Daoy (cell line): ENCODE data around the gene PUSL1. TPM values are rescaled to one million over a fixed set of nuclear protein-coding genes. Genes with fewer than 3 reads are reported as not detected.

ENCODE experiments used
- DNase-seq: peaks from one replicate; pipeline ENCODE4 v3.0.0-alpha.2; 2015; ENCODE audit warnings: low read depth
- total RNA-seq: library from RNA; depleted of rRNA; stranded (reverse); fragments of >200 nt; shearing (Covaris generic); gene quantifications from 2 replicates; pipeline ENCODE4 v1.2.3, GENCODE V29; 2014

Gene PUSL1
- total RNA-seq, 1 experiment from 2014 or later, result 39.8 TPM

DNA sequence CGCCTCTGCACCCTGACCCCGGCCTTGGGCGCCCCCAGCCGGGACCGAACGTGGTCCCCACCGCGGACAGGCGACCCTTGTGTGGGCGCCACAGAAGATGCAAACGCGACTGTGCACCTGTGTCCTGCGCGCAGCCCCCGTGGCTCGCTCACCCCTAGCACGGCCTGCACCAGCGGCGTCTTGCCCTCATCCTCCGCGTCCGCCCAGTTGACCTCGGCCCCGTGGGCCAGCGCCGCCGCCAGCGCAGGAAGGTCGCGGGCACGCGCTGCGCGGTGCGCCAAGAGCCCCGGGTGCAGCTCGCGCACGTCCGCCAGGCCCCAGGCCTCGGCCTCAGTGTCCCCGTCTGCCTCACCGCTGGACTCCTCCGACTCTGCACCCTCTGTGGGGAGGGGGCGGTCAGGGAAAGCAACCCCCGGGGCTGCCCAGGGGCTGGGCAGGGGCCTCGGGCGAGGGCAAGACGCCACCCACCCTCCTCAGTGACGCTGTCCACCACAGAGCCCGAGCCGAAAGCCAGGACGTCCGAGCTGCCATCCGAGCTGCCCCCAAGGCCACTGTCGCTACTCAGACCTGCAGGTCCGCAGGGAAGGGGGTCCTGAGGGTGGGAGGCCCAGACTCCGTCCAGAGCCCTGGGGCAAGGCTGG is 14.0 kb upstream of the PUSL1 start:
- no peak for DNase-seq

GRCh38 chr1:1295154-1295923 is 13.1 kb upstream of the PUSL1 start:
- no peak for DNase-seq

DNA sequence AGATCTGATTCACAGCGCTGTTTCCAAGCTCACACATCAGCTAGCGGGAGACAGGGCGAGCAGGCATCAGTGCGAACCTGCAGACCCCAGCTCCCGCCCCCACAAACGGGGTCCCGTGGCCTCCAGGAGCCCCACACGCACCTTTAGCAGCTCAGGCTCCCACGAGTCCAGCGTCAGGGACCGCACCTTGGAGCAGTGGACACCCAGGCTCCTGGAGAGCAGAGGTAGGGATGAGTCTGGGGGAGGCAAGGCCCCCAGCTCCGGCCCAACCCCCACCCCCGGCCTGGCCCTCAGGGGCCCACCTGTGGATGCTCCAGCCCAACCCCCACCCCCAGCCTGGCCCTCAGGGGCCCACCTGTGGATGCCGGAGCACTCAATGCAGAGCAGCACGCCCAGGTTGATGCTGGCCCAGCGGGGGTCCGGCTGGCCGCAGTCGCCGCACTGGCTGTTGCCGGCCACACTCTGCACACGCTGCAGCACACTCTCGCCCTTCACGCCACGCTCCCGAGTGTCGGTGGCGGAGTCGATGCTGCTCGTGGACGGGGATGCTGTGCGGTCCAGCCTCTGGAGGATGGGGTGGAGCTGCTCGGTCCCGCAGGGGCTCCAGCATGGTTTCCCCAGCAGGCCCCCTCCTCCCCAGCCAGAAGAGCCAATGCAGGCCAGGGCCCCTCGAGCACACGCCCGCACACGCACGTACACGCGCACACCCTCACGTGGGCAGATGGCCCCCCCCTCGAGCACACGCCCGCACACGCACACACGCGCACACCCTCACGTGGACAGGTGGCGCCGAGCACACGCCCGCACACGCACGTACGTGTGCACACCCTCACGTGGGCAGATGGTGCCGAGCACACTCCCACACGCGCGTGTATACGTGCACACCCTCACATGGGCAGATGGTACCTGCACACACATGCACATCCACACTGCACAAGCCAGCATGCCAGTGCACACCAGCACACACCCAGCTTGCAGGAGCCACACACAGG is 12.0 kb upstream of the PUSL1 start:
- DNase-seq, result no peak

- no peak for DNase-seq
Measured at GRCh38 chr1:1297802-1298424, 10.5 kb upstream of the PUSL1 start.

DNA sequence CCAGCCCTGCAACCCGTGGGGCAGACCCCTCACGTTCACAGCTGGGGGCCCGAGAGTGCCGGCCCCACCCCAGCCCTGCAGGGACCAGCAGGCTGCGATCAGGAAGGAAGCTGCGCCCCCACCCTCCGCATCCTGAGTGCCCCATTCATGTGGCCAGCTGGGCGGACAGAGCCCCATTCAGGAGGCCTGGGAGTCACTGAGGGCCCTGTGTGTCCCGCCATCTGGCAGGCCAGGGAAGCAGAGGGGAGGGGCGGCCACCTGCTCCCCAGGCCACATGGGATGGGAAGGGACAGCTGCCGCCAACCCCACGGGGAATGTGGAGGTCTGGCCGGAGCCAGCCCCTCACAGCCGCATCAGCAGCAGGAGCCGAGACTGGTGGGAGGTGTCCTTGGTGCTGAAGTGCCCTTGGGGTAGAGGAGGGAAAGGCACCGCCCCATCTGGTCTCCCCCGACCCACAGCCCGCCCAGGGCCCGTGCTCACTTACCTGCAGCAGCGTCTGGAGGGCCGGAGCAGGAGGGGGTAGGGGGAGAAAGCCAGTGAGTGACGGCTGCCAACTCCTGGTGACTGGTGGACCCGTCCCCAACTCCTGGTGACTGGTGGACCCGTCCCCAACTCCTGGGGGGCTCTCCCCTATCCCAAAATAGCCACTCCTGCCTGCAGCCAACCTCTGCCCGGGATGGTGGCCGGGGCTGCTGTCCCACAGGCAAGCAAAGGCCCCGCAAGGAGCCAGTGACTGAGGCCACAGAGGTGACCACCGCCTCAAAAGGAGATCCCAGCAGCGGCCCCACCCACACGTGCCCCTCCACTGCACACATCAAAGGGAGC is 9.3 kb upstream of the PUSL1 start:
- DNase-seq, result no peak

GRCh38 chr1:1299686-1300351 is 8.6 kb upstream of the PUSL1 start:
- no peak for DNase-seq

- DNase-seq, result no peak
Measured at GRCh38 chr1:1300352-1300739, 8.1 kb upstream of the PUSL1 start.

GRCh38 chr1:1302006-1302430 is 6.4 kb upstream of the PUSL1 start:
- no peak for DNase-seq

DNA sequence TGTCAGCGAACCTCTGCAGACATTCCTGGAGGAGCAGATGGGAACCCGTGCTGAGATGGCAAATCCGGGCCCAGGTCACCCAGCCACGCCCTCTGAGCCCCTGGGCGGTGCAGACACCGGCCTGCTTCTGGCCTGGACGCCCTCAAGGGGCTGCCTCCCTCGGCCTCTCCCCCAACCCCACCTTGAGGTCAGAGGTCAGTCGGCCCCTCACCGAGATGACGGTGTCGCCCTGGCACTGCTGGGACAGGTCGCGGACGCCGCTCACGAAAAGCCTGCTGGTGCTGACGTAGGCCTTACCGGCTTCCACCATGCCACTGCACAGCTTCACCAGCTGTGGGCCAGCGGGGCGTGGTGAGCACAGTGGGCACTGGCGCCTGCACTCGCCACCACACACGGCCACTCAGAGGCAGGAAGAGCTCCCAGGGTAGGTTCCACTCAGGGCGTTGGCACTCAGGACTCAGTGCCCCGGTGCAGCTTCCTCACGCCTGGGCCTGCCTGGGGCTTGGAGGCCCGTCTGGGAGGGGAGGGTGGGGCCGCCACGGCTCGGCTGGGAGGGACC is 5.4 kb upstream of the PUSL1 start:
- no peak for DNase-seq

DNA sequence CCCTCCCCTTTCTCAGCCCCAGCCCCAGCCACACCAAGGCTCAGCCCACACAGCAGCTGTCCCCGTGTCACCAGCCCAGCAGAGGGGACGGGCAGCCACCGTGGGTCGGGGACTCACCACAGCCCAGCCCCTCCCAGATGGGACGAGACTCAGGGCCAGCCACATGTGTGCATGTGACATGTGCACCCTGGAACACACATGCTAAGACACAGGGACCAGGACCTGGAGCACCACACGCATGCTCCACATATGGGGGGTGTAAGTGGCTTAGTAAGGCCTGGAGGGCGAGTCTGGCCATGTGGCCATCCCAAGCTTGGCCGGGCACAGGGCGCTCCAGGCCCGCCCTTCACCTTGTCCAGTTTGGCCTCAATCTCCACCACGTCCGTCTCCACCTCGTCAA is 4.7 kb upstream of the PUSL1 start:
- DNase-seq, result no peak

- DNase-seq, result peak; percentile 82
Measured at GRCh38 chr1:1304331-1305299, 3.8 kb upstream of the PUSL1 start.

DNA sequence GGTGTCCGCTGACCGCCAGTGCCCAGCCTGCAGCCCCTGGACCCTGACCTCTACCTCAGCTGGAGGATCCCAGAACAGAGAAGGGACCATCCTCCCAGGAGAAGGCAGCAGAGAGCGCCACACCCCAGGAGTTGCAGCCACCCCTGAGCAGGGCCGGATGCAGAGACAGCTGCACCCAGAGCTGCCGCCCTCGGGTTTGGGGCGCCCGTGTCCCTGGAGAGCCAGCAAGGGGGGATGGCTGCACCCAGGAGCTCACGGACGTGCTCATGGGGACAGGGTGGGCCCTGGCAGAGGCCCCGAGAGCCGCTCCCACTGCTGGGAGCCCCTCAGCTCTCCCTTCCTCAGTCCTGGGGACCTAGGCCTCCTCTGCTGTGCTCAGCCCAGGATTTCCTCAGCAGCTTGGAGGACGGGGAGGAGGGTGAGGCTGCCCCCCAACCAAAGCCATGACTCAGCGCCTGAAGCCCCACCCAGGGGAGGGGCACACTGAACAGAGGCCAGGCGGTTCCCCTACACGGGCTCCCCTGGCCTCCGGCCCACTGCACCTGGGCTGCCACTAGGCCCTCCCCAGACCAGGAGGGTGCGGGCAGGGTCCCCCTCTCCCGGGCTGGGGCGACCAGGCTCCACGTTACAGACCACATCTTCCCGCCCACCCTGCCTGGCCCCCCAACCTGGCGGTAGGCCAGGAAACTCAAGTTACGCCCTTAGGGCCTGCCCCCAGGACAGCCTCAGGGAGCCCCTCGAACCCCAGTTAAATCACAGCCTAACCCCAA is 2.9 kb upstream of the PUSL1 start:
- peak; percentile 89 for DNase-seq

DNA sequence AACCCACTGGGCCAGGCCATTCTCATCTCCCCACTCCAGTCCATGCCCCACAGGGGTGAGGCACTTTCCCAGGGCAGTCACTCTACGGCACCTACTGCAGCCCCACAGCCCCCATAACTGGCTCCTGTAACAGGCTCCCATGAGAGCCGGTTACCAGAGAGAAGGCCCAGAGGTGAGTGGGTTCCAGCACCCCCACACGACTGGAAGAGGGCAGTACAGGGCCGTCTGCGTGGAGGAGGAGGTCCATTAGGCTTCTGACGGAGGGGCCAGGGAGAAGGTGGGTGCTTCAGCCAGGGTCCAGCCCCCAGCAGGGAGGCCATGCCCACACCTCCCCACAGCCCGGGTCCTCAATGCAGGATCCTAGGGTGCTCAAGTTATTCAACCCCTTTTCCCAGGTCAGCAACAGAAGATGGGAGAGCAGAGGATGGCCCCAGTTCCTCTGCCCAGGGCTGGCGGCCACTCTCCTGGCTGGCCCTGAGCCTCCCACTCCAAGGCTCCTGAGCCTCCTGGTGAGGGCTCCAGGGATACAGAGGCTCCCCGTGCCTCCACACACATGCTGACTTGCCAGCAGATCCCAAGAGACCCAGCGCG is 2.2 kb upstream of the PUSL1 start:
- DNase-seq, result peak; percentile 51

- DNase-seq, result no peak
Measured at GRCh38 chr1:1306661-1307260, 1.6 kb upstream of the PUSL1 start.

GRCh38 chr1:1307261-1307922 is 1.0 kb upstream of the PUSL1 start:
- no peak for DNase-seq

DNA sequence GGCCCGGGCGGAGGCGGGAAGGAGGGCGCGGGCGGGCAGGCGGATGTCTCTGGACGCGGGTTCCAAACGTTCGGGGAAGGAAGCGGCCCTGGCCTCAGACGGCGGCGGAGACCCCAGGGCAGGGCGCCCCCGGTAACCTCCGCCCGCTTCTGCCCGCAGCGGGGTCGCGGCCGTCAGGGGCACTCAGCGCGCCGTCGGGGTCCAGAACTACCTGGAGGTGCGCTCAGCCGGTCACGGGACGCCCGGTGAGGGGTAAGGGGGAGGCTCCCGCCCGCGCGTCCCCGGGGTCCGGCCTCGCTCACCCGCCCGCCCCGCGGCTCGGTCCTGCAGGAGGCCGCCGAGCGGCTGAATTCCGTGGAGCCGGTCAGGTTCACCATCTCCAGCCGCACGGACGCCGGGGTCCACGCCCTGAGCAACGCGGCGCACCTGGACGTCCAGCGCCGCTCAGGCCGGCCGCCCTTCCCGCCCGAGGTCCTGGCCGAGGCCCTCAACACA is 406 bp downstream of the PUSL1 start:
- no peak for DNase-seq
